AG04450 (cell line): ENCODE measurements around the gene PEX26. TPM values are rescaled to one million over a fixed set of nuclear protein-coding genes. Genes with fewer than 3 reads are reported as not detected.
"Not testable (repeated sequence)": the region's sequence is repeated elsewhere in the genome, so short reads cannot be mapped to it uniquely, and the experiment has no call there.

Experiments
- CTCF ChIA-PET: fragments of 300-600, 350-600 bp; formaldehyde crosslinking; extraction: SDS; loops from one replicate; lab custom pipeline; 2022; ENCODE audit warnings: antibody characterized with exemption, inconsistent platforms; lab: Charles Lee
- POLR2A ChIA-PET: fragments of 350-600 bp; formaldehyde crosslinking; extraction: SDS; loops from one replicate; lab custom pipeline; 2021; ENCODE audit warnings: antibody characterized with exemption, inconsistent platforms; lab: Yijun Ruan, JAX
- DNase-seq: peaks from one replicate; pipeline ENCODE4 v3.0.0-alpha.2; 2011; ENCODE audit warnings: low read depth, low spot score
- H3K27ac ChIP-seq: one replicate; pipeline ENCODE4 v1.5.1; 2012; ENCODE audit warnings: low read depth, low read length, control low read depth
- H3K27me3 ChIP-seq: one replicate; pipeline ENCODE4 v1.6.0; 2012; ENCODE audit warnings: low read length; ENCODE audit not compliant: control insufficient read depth, insufficient read depth
- H3K4me3 ChIP-seq: 2 replicates; pipeline ENCODE4 v1.5.1; 2011; ENCODE audit warnings: mild to moderate bottlenecking, low read depth, low read length, control low read depth
- H3K9me3 ChIP-seq: 2 replicates; pipeline ENCODE4 v1.5.1; 2012; ENCODE audit warnings: low read length; ENCODE audit not compliant: control insufficient read depth, insufficient read depth
- CTCF ChIP-seq: IDR thresholded peaks from 2 replicates; pipeline ENCODE4 v1.5.1; 2011; ENCODE audit warnings: low read depth, low read length, control low read depth, inconsistent platforms
- polyA plus RNA-seq: library from polyadenylated mRNA; depleted of rRNA; stranded (reverse); fragments of >200 nt; gene quantifications from 2 replicates; pipeline ENCODE4 v1.2.3, GENCODE V29; 2011

The PEX26 gene
- polyA plus RNA-seq, 1 experiment, result 20.8 TPM

- TF ChIP-seq CTCF, result no peak
- CTCF ChIA-PET, result no interaction called here
These were observed 53.1 kb downstream of the PEX26 start for GRCh38 chr22:18130699-18131429.

GRCh38 chr22:18133452-18133851, 55.7 kb downstream of the PEX26 start:
- H3K27ac ChIP-seq, result no peak overlapping the region
- H3K4me3 ChIP-seq, result no peak overlapping the region
- no peak for DNase-seq
- ChIA-PET POLR2A (no interaction called here), CTCF (no interaction called here)
- no peak for TF ChIP-seq CTCF
- H3K9me3 ChIP-seq, result no peaks in the 10 kb centered on the region
- no peaks in the 10 kb centered on the region for H3K27me3 ChIP-seq

More at GRCh38 chr22:18130699-18131429, 53.1 kb downstream of the PEX26 start:
- Histone ChIP-seq H3K9me3 (no peaks in the 10 kb centered on the region), H3K27me3 (no peaks in the 10 kb centered on the region), H3K27ac (no peak overlapping the region), H3K4me3 (no peak overlapping the region)
- POLR2A ChIA-PET, result no interaction called here
- DNase-seq, result no peak

- no peak overlapping the region for H3K27ac ChIP-seq
- ChIA-PET POLR2A (no interaction called here), CTCF (no interaction called here)
- H3K9me3 ChIP-seq, result no peaks in the 10 kb centered on the region; the same call in 1 of the 2 replicates
- no peak for TF ChIP-seq CTCF
- no peak for DNase-seq
- H3K27me3 ChIP-seq, result no peaks in the 10 kb centered on the region
- H3K4me3 ChIP-seq, result no peak overlapping the region
These were observed 59.0 kb downstream of the PEX26 start for GRCh38 chr22:18136563-18137320.

- POLR2A ChIA-PET, H3K27ac ChIP-seq, H3K9me3 ChIP-seq, H3K4me3 ChIP-seq, DNase-seq, H3K27me3 ChIP-seq: not testable (repeated sequence)
- CTCF ChIA-PET, result interaction anchor here (1.6 kb wide), 1 partner anchor 16 kb away, joined by 4 read pairs; no protein-coding TSS in a partner anchor
These were observed 63.2 kb downstream of the PEX26 start for GRCh38 chr22:18141004-18141403.

GRCh38 chr22:18144105-18144504, 66.3 kb downstream of the PEX26 start:
- ChIA-PET POLR2A (no interaction called here), CTCF (no interaction called here)
- Histone ChIP-seq H3K9me3 (no peaks in the 10 kb centered on the region; the same call in 1 of the 2 replicates), H3K27me3 (no peaks in the 10 kb centered on the region), H3K4me3 (no peak overlapping the region), H3K27ac (no peak overlapping the region)
- no peak for TF ChIP-seq CTCF
- no peak for DNase-seq
